Neural cell (in vitro differentiated cells): ENCODE data around the gene RILPL2. TPM values are rescaled to one million over a fixed set of nuclear protein-coding genes. Genes with fewer than 3 reads are reported as not detected.

Experiments
- H2AFZ ChIP-seq: fragments of 200-600, 300-800 bp; sonication (generic), shearing (Covaris generic); 2 replicates; pipeline ENCODE4 v1.6.0; 2014; ENCODE audit warnings: low read depth, mild to moderate bottlenecking, antibody characterized with exemption, low read length, moderate library complexity
- H3F3A ChIP-seq: fragments of 200-600 bp; shearing (Covaris generic); 2 replicates; pipeline ENCODE4 v1.6.1; 2016; ENCODE audit warnings: mild to moderate bottlenecking, moderate library complexity, mixed read lengths, antibody characterized with exemption, low read length; ENCODE audit not compliant: insufficient read depth, poor library complexity, severe bottlenecking
- H3K27ac ChIP-seq: fragments of 200-600, 300-800 bp; sonication (generic), shearing (Covaris generic); 2 replicates; pipeline ENCODE4 v1.5.1; 2014; ENCODE audit warnings: mild to moderate bottlenecking, low read length, moderate library complexity
- H3K27me3 ChIP-seq: fragments of 300-800, 200-600 bp; sonication (generic), shearing (Covaris generic); 2 replicates; pipeline ENCODE4 v1.6.0; 2014; ENCODE audit warnings: mild to moderate bottlenecking, low read depth, low read length, moderate library complexity; ENCODE audit not compliant: insufficient read depth
- H3K36me3 ChIP-seq: fragments of 300-800, 200-600 bp; sonication (generic), shearing (Covaris generic); 2 replicates; pipeline ENCODE4 v1.5.1; 2014; ENCODE audit warnings: mild to moderate bottlenecking, antibody characterized with exemption, low read length, moderate library complexity; ENCODE audit not compliant: insufficient read depth
- H3K4me2 ChIP-seq: fragments of 300-800, 200-600 bp; sonication (generic), shearing (Covaris generic); 2 replicates; pipeline ENCODE4 v1.6.0; 2014; ENCODE audit warnings: mild to moderate bottlenecking, low read length
- H3K4me3 ChIP-seq: fragments of 300-800, 200-600 bp; sonication (generic), shearing (Covaris generic); 2 replicates; pipeline ENCODE4 v1.5.1; 2014; ENCODE audit warnings: mild to moderate bottlenecking, low read length, moderate library complexity
- H3K79me2 ChIP-seq: fragments of 200-600 bp; shearing (Covaris generic); replicated peaks from 2 replicates; pipeline ENCODE4 v1.6.0; 2014; ENCODE audit warnings: mild to moderate bottlenecking, low read length, moderate library complexity; ENCODE audit not compliant: insufficient read depth
- H3K9ac ChIP-seq: fragments of 300-800, 200-600 bp; sonication (generic), shearing (Covaris generic); 2 replicates; pipeline ENCODE4 v1.6.1; 2016; ENCODE audit warnings: mild to moderate bottlenecking, low read length, mixed read lengths
- H3K9me2 ChIP-seq: fragments of 200-600 bp; shearing (Covaris generic); 2 replicates; pipeline ENCODE4 v1.6.1; 2016; ENCODE audit warnings: mild to moderate bottlenecking, low read length, mixed read lengths; ENCODE audit not compliant: insufficient read depth
- H3K9me3 ChIP-seq: fragments of 200-600, 300-800 bp; sonication (generic), shearing (Covaris generic); 2 replicates; pipeline ENCODE4 v1.6.1; 2016; ENCODE audit warnings: mild to moderate bottlenecking, mixed run types, low read length, moderate library complexity, mixed read lengths
- H4K20me1 ChIP-seq: fragments of 200-600 bp; shearing (Covaris generic); 2 replicates; pipeline ENCODE4 v1.6.1; 2016; ENCODE audit warnings: mild to moderate bottlenecking, mixed run types; ENCODE audit not compliant: insufficient read depth
- CTCF ChIP-seq: fragments of 450-650 bp; IDR thresholded peaks from 2 replicates; pipeline ENCODE4 v1.5.1; 2014; ENCODE audit warnings: antibody characterized with exemption, mild to moderate bottlenecking, moderate library complexity; ENCODE audit not compliant: poor library complexity, severe bottlenecking
- EP300 ChIP-seq: fragments of 450-650 bp; conservative IDR thresholded peaks from 2 replicates; pipeline ENCODE4 v1.6.1; 2014; ENCODE audit warnings: antibody characterized with exemption, mild to moderate bottlenecking, moderate library complexity; ENCODE audit not compliant: poor library complexity, severe bottlenecking
- EZH2 ChIP-seq: fragments of 200-600, 300-800 bp; shearing (Covaris generic), sonication (generic); IDR thresholded peaks from 2 replicates; pipeline ENCODE4 v1.6.1; 2014; ENCODE audit warnings: antibody characterized with exemption, low read length, borderline replicate concordance, mild to moderate bottlenecking; ENCODE audit not compliant: insufficient read depth, poor library complexity, severe bottlenecking
- MXI1 ChIP-seq: fragments of 450-650 bp; conservative IDR thresholded peaks from 2 replicates; pipeline ENCODE4 v1.6.1; 2014; ENCODE audit warnings: antibody characterized with exemption, mild to moderate bottlenecking; ENCODE audit not compliant: poor library complexity, severe bottlenecking
- POLR2AphosphoS5 ChIP-seq: IDR thresholded peaks from 2 replicates; pipeline ENCODE4 v1.6.1; 2012
- RAD21 ChIP-seq: fragments of 450-650 bp; conservative IDR thresholded peaks from 2 replicates; pipeline ENCODE4 v1.6.1; 2014; ENCODE audit warnings: antibody characterized with exemption, mild to moderate bottlenecking, moderate library complexity
- REST ChIP-seq: IDR thresholded peaks from 2 replicates; pipeline ENCODE4 v1.6.1; 2012; ENCODE audit warnings: borderline replicate concordance
- SMC3 ChIP-seq: fragments of 450-650 bp; conservative IDR thresholded peaks from 2 replicates; pipeline ENCODE4 v1.6.1; 2014; ENCODE audit warnings: antibody characterized with exemption, mild to moderate bottlenecking, moderate library complexity; ENCODE audit not compliant: poor library complexity
- TAF1 ChIP-seq: IDR thresholded peaks from 2 replicates; pipeline ENCODE4 v1.6.1; 2012; ENCODE audit warnings: low read depth
- polyA plus RNA-seq: library from polyadenylated mRNA; depleted of rRNA; stranded (reverse); fragments of >200 nt; gene quantifications from 2 replicates; pipeline ENCODE4 v1.2.3, GENCODE V29; 2014

The RILPL2 gene
- polyA plus RNA-seq, 1 donor from 2014 or later, result 0.07 TPM

- no peak overlapping the region for H3K27ac ChIP-seq
Measured at GRCh38 chr12:123398177-123398549, 38.3 kb downstream of the RILPL2 start.

GRCh38 chr12:123397400-123397799 lies 39.1 kb downstream of the RILPL2 start:
- Histone ChIP-seq H3K9ac (no peak overlapping the region), H3K27ac (no peak overlapping the region), H3F3A (no peaks in the 10 kb centered on the region), H4K20me1 (no peaks in the 10 kb centered on the region), H2AFZ (no peak overlapping the region), H3K9me2 (no peaks in the 10 kb centered on the region), H3K4me2 (no peak overlapping the region), H3K79me2 (no peaks in the 10 kb centered on the region), H3K27me3 (no peaks in the 10 kb centered on the region), H3K36me3 (peaks cover 9% of the 10 kb centered on the region), H3K9me3 (no peaks in the 10 kb centered on the region), H3K4me3 (no peak overlapping the region)
- TF ChIP-seq CTCF (no peak), SMC3 (no peak), MXI1 (no peak), RAD21 (no peak), REST (no peak), TAF1 (no peak)

More at GRCh38 chr12:123398177-123398549, 38.3 kb downstream of the RILPL2 start:
- Histone ChIP-seq H3K4me2 (no peak overlapping the region), H3K79me2 (no peaks in the 10 kb centered on the region), H3K36me3 (peaks cover 9% of the 10 kb centered on the region), H3K9me3 (no peaks in the 10 kb centered on the region), H3K9me2 (no peaks in the 10 kb centered on the region), H4K20me1 (no peaks in the 10 kb centered on the region), H2AFZ (no peak overlapping the region), H3K4me3 (no peak overlapping the region), H3K9ac (no peak overlapping the region), H3K27me3 (no peaks in the 10 kb centered on the region), H3F3A (no peaks in the 10 kb centered on the region)
- TF ChIP-seq RAD21 (no peak), POLR2AphosphoS5 (no peak), REST (no peak), MXI1 (no peak), CTCF (no peak), SMC3 (no peak), EZH2 (no peak), TAF1 (no peak), EP300 (no peak)
